GM18951 (cell line): ENCODE data around the gene CRYBG2.
A peak's percentile ranks its signal among the peaks of the same experiment; 100 is the strongest.
"Not testable (repeated sequence)": the region's sequence is repeated elsewhere in the genome, so short reads cannot be mapped to it uniquely, and the experiment has no call there.

Experiments used
- POLR2A ChIP-seq: IDR thresholded peaks from 4 replicates; pipeline ENCODE4 v1.6.1; 2011; ENCODE audit warnings: mild to moderate bottlenecking; ENCODE audit not compliant: insufficient read length, insufficient read depth; ENCODE audit errors: extremely low read depth
- in situ Hi-C: fragments of 300-500 bp; cut with MboI; formaldehyde crosslinking; loops from one replicate; pipeline ENCODE4 v1.12.0; 2022; ENCODE audit warnings: low sequenced_read_pairs, mixed read lengths, inconsistent platforms; ENCODE audit not compliant: unreplicated experiment

CRYBG2 gene

GRCh38 chr1:26317146-26317545 is 36.8 kb downstream of the CRYBG2 start:
- TF ChIP-seq POLR2A: no peak

GRCh38 chr1:26315874-26316850 is 37.8 kb downstream of the CRYBG2 start:
- no peak for TF ChIP-seq POLR2A
- in situ Hi-C loops: no loop called here

More at GRCh38 chr1:26317146-26317545, 36.8 kb downstream of the CRYBG2 start:
- in situ Hi-C loops: no loop called here

GRCh38 chr1:26314501-26314900 is 39.4 kb downstream of the CRYBG2 start:
- no peak for TF ChIP-seq POLR2A
- in situ Hi-C loops: no loop called here

- in situ Hi-C loops: not testable (repeated sequence)
Observed at GRCh38 chr1:26307966-26308899, 45.7 kb downstream of the CRYBG2 start.

- in situ Hi-C loops: no loop called here
- no peak for TF ChIP-seq POLR2A
Observed at GRCh38 chr1:26307363-26307781, 46.6 kb downstream of the CRYBG2 start.

- in situ Hi-C loops: no loop called here
- peak; percentile 49 for TF ChIP-seq POLR2A
Observed at GRCh38 chr1:26306290-26307229, 47.4 kb downstream of the CRYBG2 start, which contains the start of gene UBXN11. Gene UBXN11 (minus strand): TSS chr1:26306636. CDS start chr1:26302883, 3,753 bp downstream.

- in situ Hi-C loops: no loop called here
- TF ChIP-seq POLR2A: no peak
Observed at GRCh38 chr1:26305667-26306289, 48.2 kb downstream of the CRYBG2 start.

GRCh38 chr1:26302733-26303405 is 51.1 kb downstream of the CRYBG2 start:
- in situ Hi-C loops: no loop called here
- TF ChIP-seq POLR2A: no peak

- TF ChIP-seq POLR2A: no peak
- in situ Hi-C loops: no loop called here
Observed at GRCh38 chr1:26300578-26301275, 53.2 kb downstream of the CRYBG2 start.

GRCh38 chr1:26297791-26298124 is 56.2 kb downstream of the CRYBG2 start:
- no peak for TF ChIP-seq POLR2A
- in situ Hi-C loops: no loop called here
